Stimulated activated CD4-positive, alpha-beta T cell treated with anti-CD3 and anti-CD28 coated beads, Interleukin-2, amount 100 ng/mL, for 24 hours (primary cell): ENCODE results near the gene POC5.
"Not testable (repeated sequence)": the region's sequence is repeated elsewhere in the genome, so short reads cannot be mapped to it uniquely, and the experiment has no call there.

Experiments used
- DNase-seq, 2 donors: peaks; one replicate each; pipeline ENCODE4 v3.0.0-alpha.2; 2020

Gene POC5

GRCh38 chr5:75717082-75717922 is at the start of gene POC5:
Gene POC5 (minus strand): TSS chr5:75717437. CDS start chr5:75712937, 4,500 bp downstream.
- peak; percentile 99 to 100 for DNase-seq

- DNase-seq: no peak
These were observed 40.9 kb upstream of the POC5 start for GRCh38 chr5:75758116-75758515.

GRCh38 chr5:75756981-75757380 is 39.7 kb upstream of the POC5 start:
- DNase-seq: no peak

GRCh38 chr5:75756211-75756610 is 39.0 kb upstream of the POC5 start:
- no peak for DNase-seq

GRCh38 chr5:75753182-75753581 is 35.9 kb upstream of the POC5 start:
- DNase-seq: no peak

- no peak for DNase-seq
These were observed 27.1 kb upstream of the POC5 start for GRCh38 chr5:75744355-75744754.

GRCh38 chr5:75736273-75736672 is 19.0 kb upstream of the POC5 start:
- DNase-seq: no peak

- peak in 1 of 2 donors; percentile 8 for DNase-seq
These were observed 17.9 kb upstream of the POC5 start for GRCh38 chr5:75734913-75735789.

GRCh38 chr5:75733767-75734166 is 16.5 kb upstream of the POC5 start:
- no peak for DNase-seq

- DNase-seq: not testable (repeated sequence)
These were observed 14.3 kb upstream of the POC5 start for GRCh38 chr5:75731515-75731914.

GRCh38 chr5:75729321-75729720 is 12.1 kb upstream of the POC5 start:
- DNase-seq: no peak

- no peak for DNase-seq
These were observed 10.7 kb upstream of the POC5 start for GRCh38 chr5:75727931-75728330.

- not testable (repeated sequence) for DNase-seq
These were observed 9.0 kb upstream of the POC5 start for GRCh38 chr5:75726224-75726623.

GRCh38 chr5:75723378-75723777 is 6.1 kb upstream of the POC5 start:
- DNase-seq: no peak

GRCh38 chr5:75721573-75721972 is 4.3 kb upstream of the POC5 start:
- DNase-seq: no peak

GRCh38 chr5:75720882-75721281 is 3.6 kb upstream of the POC5 start:
- no peak for DNase-seq

GRCh38 chr5:75716715-75717081 is 539 bp downstream of the POC5 start:
- no peak for DNase-seq

GRCh38 chr5:75712091-75712490 is 5.1 kb downstream of the POC5 start:
- DNase-seq: no peak

GRCh38 chr5:75711151-75711550 is 6.1 kb downstream of the POC5 start:
- no peak for DNase-seq

GRCh38 chr5:75710637-75711036 is 6.6 kb downstream of the POC5 start:
- DNase-seq: no peak

GRCh38 chr5:75707911-75708509 is 9.2 kb downstream of the POC5 start:
- no peak for DNase-seq

- no peak for DNase-seq
These were observed 10.5 kb downstream of the POC5 start for GRCh38 chr5:75706775-75707174.

- no peak for DNase-seq
These were observed 11.2 kb downstream of the POC5 start for GRCh38 chr5:75706016-75706415.

GRCh38 chr5:75701856-75702255 is 15.4 kb downstream of the POC5 start:
- no peak for DNase-seq
